Type B pancreatic cell (in vitro differentiated cells): Measurements from ENCODE around the gene OGG1. TPM values are rescaled to one million over a fixed set of nuclear protein-coding genes. Genes with fewer than 3 reads are reported as not detected.

Experiments used
- DNase-seq: peaks from one replicate; pipeline ENCODE4 v3.0.0; 2021; ENCODE audit warnings: mixed read lengths; ENCODE audit not compliant: unreplicated experiment; ENCODE audit errors: extremely low spot score
- H3K27ac Mint-ChIP-seq: 2 replicates; pipeline ENCODE4 v1.8.0; 2021; ENCODE audit warnings: mild to moderate bottlenecking, mixed read lengths
- H3K27me3 Mint-ChIP-seq: 2 replicates; pipeline ENCODE4 v1.8.0; 2021; ENCODE audit warnings: mixed read lengths
- H3K36me3 Mint-ChIP-seq: 2 replicates; pipeline ENCODE4 v1.8.0; 2021; ENCODE audit warnings: mixed read lengths
- H3K4me1 Mint-ChIP-seq: one replicate; pipeline ENCODE4 v1.8.0; 2021; ENCODE audit warnings: mixed read lengths; ENCODE audit not compliant: unreplicated experiment
- H3K4me3 Mint-ChIP-seq: 2 replicates; pipeline ENCODE4 v1.8.0; 2021; ENCODE audit warnings: mild to moderate bottlenecking, mixed read lengths
- H3K9me3 Mint-ChIP-seq: 2 replicates; pipeline ENCODE4 v1.8.0; 2021; ENCODE audit warnings: mixed read lengths
- CTCF ChIP-seq: fragments of 200-600 bp; sonication (generic); conservative IDR thresholded peaks from 2 replicates; pipeline ENCODE4 v1.5.0; 2021; ENCODE audit warnings: antibody characterized with exemption, mild to moderate bottlenecking
- total RNA-seq: library from RNA; stranded (reverse); gene quantifications from 2 replicates; pipeline ENCODE4 v1.2.1, GENCODE V29; 2021; ENCODE audit warnings: low replicate concordance

The OGG1 gene
- total RNA-seq, 1 donor from 2014 or later: 40.4 TPM

DNA sequence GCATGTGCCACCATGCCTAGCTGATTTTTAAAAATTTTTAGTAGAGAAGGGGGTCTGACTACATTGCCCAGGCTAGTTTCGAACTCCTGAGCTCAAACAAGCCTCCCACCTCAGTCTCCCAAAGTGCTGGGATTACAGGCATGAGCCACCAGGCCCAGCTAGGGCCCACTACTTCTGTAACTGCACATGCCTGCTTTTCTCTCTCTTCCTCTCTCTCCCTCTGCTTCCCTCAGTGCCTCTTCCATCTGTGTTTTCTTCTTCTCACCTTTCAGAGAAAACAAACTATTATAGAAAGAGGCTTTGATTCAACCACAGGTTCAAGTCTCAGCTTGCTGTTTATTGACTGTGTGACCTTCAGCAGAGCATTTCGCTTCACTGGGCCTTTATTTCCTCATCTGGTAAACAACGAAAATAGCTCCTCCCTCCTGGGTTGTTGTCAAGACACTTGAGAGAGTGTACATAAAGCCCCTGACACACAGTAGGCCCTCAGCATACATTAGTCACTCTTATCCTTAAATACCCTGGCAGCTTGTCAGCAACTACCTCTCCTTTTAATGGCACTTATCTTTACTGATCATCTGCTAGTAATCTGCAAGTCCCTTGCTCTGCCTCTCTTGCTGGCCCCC is 32.3 kb downstream of the OGG1 start:
- no peaks in the 10 kb centered on the region for H3K27me3 Mint-ChIP-seq
- peaks cover 20% of the 10 kb centered on the region for H3K36me3 Mint-ChIP-seq
- H3K9me3 Mint-ChIP-seq: no peaks in the 10 kb centered on the region
- H3K27ac Mint-ChIP-seq: no peak overlapping the region
- DNase-seq: no peak
- H3K4me3 Mint-ChIP-seq: no peak overlapping the region
- no peak for TF ChIP-seq CTCF
- H3K4me1 Mint-ChIP-seq: no peaks in the 10 kb centered on the region

DNA sequence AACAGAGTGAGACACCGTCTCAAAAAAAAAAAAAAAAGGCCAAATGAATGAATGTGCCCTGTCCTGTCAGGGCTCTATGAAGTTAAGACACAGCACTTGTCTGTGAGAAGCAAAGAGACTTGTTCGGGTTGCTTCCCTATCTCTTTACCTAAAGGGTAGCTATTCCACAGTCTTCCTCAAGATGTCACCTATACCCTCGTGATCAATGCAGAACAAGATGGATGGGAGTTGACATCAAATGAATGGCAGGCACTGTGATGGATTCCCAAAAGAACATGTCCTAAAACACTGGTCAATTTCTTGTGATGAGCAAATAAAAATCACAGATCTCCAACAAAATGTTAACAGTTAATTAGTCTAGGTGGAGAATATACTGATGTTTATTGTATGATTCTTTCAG is 33.0 kb downstream of the OGG1 start:
- TF ChIP-seq CTCF: no peak
- no peaks in the 10 kb centered on the region for H3K4me1 Mint-ChIP-seq
- H3K27ac Mint-ChIP-seq: no peak overlapping the region
- H3K4me3 Mint-ChIP-seq: no peak overlapping the region
- peaks cover 27% of the 10 kb centered on the region for H3K36me3 Mint-ChIP-seq
- no peaks in the 10 kb centered on the region for H3K27me3 Mint-ChIP-seq
- no peak for DNase-seq
- H3K9me3 Mint-ChIP-seq: no peaks in the 10 kb centered on the region

- Mint-ChIP-seq H3K4me1 (no peaks in the 10 kb centered on the region), H3K27me3 (no peaks in the 10 kb centered on the region), H3K9me3 (no peaks in the 10 kb centered on the region), H3K36me3 (peaks cover 28% of the 10 kb centered on the region), H3K4me3 (no peak overlapping the region), H3K27ac (no peak overlapping the region)
- no peak for DNase-seq
- no peak for TF ChIP-seq CTCF
Measured at GRCh38 chr3:9783954-9784353, 34.2 kb downstream of the OGG1 start.

- Mint-ChIP-seq H3K4me3 (no peak overlapping the region), H3K9me3 (no peaks in the 10 kb centered on the region), H3K27ac (no peak overlapping the region), H3K36me3 (peaks cover 32% of the 10 kb centered on the region), H3K4me1 (no peaks in the 10 kb centered on the region), H3K27me3 (no peaks in the 10 kb centered on the region)
- DNase-seq: no peak
- TF ChIP-seq CTCF: no peak
Measured at GRCh38 chr3:9784965-9785364, 35.2 kb downstream of the OGG1 start.

DNA sequence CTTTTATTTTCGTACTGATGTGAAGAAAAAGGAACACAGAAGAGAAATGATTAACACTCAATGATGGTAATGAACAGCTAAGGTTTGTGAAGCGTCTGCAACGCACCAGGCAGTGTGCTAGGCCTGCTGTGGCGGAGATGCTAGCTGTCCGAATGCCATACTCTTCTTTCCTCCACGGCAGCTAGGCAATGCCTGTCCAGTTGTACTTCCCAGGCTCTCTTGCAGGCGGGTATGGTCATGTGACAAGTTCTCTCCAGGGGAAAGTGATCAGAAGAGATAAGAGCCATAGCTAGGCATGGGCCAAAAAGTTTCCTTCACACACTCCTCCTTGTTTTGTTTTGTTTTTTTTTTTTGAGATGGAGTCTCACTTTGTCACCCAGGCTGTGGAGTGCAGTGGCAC is 35.9 kb downstream of the OGG1 start:
- peaks cover 32% of the 10 kb centered on the region for H3K36me3 Mint-ChIP-seq
- no peaks in the 10 kb centered on the region for H3K9me3 Mint-ChIP-seq
- DNase-seq: no peak
- no peaks in the 10 kb centered on the region for H3K27me3 Mint-ChIP-seq
- no peak for TF ChIP-seq CTCF
- H3K4me1 Mint-ChIP-seq: no peaks in the 10 kb centered on the region
- no peak overlapping the region for H3K27ac Mint-ChIP-seq
- H3K4me3 Mint-ChIP-seq: no peak overlapping the region
